Fibroblast of the conjunctiva (primary cell): ENCODE measurements around the gene CCDC159.
"Not testable (repeated sequence)": the region's sequence is repeated elsewhere in the genome, so short reads cannot be mapped to it uniquely, and the experiment has no call there.

Experiments used
- DNase-seq: peaks from one replicate; pipeline ENCODE4 v3.0.0-alpha.2; 2010; ENCODE audit warnings: low read depth

CCDC159 gene

DNA sequence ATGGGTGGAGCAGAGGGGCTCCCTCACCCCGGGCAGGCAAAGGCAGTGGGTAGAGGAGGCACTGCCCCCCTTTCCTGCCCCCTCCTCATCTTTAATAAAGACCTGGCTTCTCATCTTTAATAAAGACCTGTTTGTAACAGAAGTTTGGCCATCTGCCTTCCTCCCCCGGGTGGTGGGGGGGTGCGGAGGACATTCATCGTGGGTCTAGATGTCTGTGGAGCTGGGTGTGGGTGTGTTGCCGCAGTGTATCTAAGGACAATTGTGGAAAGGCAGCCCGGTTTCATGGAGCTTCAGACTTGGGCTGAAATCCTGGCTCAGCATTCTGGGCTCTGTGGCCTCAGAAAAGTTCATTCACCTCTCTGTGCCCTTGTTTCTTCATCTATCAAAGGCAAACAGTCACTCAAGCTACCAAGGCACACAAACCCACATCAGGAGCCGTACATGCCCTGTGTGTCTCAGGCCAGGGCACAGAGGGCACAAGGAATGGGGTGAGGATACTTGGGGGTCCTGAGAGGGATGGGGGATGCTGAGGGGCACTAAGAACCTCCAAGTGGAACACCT lies 19.3 kb downstream of the CCDC159 start:
- no peak for DNase-seq

DNA sequence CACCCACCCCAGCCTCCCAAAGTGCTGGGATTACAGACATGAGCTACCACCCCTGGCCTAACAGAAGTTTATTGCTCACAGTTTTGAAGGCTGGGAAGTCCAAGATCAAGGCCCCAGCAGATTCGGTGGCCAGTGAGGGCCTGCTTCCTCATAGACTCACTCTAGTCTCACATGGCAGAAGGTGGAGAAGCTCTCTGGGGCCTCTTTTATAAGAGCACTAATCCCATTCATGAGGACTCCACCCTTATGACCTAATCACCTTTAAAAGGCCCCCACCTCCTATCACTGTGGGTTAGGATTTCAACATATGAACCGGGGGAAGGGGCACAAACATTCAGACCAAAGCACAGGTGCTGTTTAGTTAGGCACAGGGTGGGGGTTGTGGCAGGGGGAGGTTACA lies 21.2 kb downstream of the CCDC159 start:
- DNase-seq = no peak

DNA sequence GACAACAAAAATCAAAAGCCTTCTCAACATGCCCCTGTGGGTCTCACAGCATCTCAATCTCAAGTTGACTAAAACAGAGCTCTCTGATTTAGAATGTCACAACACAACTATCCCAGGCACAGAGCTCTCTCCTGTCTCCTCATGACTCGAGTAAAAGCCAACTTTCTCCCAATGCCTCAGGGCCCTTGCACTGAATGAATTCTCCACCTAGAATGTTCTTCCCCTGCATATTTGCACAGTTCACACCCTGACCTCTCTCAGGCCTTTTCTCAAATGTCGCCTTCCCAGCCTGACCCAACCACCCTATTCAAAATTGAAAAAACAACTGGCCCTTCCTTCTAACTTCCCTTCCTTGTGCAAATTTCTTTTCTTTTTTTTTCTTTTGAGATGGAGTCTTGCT lies 24.4 kb downstream of the CCDC159 start:
- DNase-seq = no peak

DNA sequence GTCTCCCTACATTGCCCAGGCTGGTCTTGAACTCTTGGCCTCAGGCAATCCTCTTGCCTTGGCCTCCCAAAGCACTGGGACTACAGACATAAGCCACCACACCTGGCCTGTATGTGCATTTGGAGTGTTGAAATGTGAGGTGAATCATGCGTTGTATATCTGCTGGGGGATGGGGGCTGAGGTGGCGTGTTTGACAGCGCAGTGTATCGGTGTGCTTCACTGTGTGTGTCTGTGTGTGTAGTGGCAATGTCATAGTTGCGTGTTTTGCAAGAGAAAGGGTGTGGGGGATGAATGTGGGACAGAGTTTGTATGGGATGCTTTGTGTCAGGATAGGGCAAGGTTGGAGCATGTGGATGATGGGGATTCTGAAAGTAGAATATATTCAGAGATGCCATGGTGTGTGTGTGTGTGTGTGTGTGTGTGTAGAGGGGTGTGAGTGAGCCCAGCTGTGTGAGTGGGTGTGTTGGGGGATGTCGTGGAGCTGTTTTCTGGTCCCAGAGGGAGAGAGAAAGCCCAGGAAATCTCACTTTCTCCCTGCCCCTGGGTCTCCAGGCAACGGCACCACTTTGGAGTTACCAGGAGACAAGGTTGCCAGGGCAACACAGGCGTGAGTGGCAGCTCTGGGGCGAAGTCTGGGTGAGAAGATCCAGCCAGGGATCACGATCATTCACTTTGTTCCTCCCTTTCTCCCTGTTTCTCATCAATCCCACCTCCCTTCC lies 27.0 kb downstream of the CCDC159 start:
- no peak for DNase-seq

DNA sequence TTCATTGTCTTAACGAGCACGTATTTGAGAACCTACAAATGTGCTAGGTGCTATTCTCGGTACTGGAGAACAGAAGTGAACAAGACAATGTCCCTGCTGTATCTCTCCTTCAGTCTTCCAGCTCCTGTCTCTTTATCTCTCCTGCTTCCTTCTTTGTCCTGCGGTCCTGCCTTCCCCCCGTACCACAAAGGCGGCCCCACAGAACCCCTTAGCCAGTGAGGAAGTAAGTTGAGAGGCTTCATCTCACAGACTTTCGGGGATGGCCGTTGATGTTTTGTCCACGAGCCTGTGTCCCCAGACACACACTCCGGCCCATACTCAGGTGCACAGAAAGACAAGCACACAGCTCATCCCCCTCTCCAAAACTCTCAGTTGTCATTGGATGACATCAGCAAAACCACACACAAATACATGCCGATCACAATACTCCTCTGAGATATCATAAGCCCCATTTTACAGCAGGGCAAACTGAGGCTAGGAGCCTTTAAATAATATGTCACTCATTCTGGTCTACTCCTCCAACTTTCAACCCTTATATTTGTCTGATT lies 27.6 kb downstream of the CCDC159 start:
- DNase-seq = no peak

DNA sequence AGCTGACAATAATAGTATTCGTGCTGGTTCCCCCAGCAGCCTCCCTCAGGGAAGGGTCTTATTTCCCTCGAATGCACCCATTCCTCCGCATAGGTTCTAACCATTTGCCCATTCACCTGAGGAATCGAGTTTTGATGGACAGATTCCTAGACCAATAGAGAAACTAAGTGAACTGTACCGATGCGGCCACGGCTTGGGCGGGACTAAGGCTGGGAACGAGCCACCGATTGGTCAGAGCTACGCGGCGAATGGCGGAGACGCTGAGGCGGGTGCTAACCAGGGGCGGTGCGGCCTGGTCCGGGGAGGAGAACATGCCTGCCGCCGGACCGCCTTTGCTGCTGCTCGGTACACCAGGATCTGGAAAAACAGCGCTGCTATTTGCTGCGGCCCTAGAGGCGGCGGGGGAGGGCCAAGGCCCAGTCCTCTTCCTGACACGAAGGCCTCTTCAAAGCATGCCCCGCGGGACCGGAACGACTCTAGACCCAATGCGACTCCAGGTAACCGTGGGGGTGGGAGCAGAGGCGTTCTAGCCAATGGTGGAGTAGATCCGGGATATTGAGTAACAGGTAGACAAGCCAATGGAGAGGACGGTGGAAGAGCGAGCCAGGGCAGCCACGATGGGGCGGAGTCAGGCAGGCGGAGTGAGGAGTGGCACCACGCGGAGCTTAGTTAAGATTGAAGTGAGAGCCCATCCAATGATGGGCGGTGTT lies 28.3 kb downstream of the CCDC159 start, which contains the start of gene SWSAP1:
TSS of gene SWSAP1 (plus strand) at position 234 of the 710 bp plus-strand sequence. CDS start at position 249, 15 bp downstream.
- DNase-seq = peak; percentile 99

DNA sequence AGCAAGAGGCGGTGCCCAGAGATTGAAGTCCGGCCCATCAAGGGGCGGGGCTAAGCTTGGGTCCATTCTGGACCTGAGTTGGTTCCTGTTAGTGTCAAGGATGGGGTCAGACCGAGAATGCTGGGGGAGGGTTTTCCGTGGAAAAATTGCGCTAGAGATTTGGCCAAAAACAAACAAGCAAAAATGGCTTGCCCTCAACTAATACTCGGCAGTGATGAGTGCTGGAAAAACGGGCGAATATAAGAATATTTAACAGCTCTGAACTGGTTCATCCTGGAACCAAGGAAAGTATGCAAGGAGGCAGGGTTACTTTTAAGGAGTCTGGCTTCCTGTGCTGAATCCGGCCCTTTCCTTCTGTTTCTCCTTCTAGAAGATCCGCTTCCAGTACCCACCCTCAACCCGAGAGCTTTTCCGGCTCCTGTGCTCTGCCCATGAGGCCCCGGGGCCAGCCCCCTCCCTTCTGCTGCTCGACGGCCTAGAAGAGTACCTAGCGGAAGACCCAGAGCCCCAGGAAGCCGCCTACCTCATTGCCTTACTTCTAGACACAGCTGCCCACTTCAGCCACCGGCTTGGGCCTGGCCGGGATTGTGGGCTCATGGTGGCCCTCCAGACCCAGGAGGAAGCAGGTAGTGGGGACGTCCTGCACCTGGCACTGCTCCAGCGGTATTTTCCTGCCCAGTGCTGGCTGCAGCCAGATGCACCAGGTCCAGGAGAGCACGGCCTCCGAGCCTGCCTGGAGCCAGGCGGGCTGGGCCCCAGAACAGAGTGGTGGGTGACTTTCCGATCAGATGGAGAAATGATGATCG lies 29.0 kb downstream of the CCDC159 start:
- DNase-seq = no peak

DNA sequence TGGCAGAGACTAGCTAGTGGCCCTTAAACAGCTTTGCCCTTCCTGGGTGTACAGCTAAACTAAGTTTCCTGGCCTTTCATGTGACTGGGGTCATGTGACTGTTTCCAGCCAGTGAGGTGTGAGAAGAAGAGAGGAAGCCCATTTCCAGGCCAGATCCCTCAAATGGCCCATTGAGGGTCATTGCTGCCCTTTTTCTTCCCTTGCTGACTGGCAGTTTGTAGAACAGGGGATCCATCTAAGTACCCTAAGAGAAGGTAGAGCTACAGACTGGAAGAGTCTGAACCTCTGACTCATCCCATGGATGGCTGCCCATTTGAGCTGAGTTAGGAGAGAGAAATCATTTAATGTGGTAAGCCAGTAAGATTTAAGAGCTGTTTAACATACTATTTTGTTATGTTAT lies 30.9 kb downstream of the CCDC159 start:
- DNase-seq = peak; percentile 84

DNA sequence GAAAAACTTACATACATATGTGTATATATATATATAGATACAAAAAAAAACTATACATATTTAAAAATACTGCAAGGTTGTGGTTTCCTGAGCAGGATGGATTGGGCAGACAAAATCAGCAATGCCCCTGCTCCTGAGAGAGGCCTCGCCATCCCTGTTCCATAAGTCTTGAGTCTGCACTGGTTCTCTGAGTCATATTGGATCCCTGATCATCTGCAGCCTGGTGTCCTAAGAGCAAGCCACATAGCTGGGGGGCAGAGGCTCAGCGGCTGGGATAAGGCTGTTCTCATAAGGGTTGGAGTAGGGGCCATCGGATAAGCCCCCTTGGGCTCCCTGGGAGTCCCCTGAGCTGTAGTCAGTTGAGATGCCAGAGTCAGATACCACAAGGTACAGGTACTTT lies 31.4 kb downstream of the CCDC159 start:
- no peak for DNase-seq

DNA sequence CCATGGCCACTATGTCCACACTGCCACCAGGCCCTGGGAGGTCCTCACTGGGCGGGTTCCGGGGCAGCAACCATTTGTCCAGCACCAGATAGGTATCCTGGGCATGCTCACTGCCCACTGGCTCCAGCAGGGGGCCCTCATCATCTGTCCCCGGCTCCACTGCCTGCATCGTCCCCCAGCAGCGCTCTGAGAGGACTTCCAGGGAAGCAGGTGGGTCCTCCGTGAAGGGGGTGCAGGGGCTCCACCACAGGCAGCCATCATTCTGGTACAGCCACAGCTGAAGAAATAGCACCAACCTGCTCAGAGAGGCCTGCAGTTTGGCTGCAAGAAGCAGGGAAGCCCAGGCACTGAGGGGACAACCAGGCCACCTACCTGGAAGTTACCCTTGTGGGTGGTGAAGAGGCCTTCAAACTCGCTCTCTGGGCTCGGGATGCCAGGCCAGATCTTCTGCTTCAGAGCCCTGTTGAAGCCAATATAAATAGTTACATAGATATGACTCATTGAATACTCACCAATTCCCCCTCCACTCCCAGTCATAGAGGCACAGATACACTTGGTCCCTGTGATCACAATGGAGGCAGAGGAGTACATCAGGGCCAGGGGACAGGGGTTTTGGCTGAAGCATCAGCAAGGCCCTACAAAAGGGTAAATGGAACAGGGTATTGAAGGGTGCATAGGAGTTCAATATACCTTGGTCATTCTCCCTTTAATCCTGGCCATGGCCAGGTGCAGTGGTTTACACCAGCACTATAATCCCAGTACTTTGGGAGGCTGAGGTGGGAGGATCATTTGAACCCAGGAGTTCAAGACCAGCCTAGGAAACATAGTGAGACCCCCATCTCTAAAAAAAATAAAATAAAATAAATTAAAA lies 32.2 kb downstream of the CCDC159 start:
- DNase-seq = peak; percentile 57

DNA sequence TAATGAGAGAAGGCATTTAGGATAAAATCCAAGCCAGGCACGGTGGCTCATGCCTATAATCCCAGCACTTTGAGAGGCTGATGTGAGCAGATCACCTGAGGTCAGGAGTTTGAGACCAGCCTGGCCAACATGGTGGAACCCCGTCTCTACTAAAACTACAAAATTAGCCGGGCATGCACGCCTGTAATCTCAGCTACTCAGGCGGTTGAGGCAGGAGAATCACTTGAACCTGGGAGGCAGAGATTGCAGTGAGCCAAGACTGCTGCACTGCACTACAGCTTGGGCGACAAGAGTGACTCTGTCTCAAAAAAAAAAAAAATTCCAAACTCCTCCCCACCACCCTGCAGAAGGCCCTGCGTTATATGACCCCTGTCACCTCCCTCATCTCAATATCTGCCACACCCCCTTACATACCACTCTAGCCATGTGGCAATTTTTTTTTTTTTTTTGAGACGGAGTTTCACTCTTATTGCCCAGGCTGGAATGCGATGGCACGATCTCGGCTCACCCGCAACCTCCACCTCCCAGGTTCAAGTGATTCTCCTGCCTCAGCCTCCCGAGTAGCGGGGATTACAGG lies 33.0 kb downstream of the CCDC159 start:
- DNase-seq = not testable (repeated sequence)

DNA sequence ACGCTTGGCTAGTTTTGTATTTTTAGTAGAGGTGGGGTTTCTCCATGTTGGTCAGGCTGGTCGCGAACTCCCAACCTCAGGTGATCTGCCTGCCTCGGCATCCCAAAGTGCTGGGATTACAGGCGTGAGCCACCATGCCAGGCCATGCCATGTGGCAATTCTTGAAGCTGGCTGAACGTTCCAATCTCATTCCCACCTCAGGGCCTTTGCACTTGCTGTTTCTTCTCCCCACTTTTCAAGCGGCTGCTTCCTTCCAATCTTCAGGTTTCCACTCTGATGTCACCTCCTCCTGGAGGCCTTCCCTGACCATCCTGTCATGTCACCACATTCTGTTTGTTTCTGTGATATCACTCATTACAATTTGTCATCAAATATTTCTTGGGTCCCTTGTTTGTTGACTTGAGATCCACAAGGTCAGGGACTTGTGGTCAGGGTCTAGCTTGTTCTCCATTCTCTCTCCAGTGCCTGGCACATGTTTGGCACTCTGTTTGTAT lies 33.6 kb downstream of the CCDC159 start:
- no peak for DNase-seq

DNA sequence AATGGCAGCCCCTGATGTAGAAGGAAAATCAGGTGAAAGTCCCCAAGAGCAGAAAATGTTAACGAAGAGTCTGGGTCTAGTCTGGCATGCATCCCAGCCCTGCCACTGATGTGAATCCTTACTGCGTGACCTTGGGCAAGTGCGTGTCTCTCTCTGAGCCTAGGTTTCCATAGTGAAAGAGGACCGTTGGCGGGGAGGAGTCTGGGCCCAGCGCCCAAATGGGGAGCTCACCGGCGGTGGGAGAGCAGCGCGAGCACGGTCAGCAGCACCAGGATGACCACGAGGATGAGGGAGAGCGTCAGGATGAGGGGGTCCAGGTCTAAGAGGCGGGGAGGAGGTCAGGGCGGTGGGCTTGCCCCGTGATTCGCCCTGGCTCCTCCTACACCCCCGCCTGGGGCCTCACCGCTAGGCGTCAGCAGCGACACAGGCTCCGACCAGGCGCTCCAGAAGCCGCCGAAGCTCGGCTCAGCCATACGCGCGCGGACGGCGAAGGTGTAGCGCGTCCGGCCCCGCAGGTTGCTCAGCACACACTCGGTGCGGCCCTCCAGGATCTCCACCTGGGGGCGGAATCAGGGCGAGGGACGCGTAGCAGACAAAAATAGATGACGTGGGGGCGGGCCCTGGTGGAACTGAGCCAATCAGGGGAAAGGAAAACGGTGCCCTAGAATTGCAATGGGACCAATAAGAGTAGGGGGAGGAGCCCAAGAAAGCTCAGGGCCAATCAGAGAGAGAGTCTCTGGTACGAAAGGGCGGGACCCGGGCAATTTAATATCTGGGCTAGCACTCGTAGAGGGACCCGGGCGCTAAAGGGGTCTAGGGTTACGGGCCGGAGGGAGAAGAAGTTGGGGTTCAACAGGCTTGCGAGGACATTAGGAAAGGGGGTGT lies 34.6 kb downstream of the CCDC159 start:
- DNase-seq = peak; percentile 90

DNA sequence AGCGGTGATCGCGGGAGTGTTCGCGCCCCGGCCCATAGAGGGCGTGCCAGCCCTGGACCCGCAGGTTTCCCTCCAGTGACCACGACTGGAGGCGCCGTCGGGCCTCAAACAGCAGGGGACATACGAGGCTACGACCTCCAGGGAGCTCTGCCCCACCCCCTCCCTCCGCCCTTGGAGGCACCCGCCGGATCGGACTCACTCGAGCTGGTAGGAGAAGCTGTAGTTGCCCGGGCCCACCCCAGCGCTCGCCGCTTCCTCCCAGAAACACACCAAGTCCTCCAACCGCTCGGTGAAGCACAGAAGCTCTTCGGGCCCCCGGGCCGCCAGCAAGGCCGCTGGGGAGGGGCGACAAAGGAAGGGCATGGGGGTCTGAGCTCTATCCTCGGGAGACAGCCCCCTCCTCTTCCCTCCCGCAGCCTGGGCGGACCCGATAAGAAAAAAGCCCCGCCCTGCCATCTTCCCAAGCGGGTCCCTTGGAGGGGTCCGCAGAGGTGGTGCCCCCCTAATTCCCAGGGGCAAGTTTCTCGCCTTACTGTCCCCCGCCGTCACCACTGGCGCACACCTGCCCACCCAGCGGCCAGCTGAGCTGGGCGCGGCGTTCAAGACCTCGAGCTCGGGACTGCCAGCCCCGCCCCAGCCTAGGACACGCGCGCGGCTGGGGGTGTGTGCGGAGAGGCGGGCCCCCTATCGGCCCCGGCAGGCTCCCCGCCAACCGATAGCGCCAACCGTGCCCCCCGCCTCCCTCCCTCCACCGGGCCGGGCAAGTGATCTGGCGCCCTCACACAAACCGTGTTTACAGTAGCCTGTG lies 36.8 kb downstream of the CCDC159 start:
- DNase-seq = no peak

DNA sequence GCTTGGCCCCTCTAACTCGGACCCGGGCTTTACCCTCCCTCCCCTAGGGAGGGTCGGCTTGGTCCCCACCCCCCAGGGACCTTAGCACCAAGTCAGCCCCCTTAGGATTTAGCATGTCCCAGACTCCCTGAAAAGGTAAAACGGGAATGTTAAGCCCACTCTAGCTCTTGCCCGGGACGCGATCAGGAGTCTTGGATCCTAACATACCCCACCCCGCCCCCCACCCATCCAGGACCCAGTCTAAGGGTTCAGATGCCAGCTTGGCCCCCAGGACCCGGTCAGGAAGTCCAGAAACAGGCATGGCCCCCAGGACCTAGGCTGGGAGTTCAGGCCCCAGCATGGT lies 37.4 kb downstream of the CCDC159 start:
- DNase-seq = no peak

DNA sequence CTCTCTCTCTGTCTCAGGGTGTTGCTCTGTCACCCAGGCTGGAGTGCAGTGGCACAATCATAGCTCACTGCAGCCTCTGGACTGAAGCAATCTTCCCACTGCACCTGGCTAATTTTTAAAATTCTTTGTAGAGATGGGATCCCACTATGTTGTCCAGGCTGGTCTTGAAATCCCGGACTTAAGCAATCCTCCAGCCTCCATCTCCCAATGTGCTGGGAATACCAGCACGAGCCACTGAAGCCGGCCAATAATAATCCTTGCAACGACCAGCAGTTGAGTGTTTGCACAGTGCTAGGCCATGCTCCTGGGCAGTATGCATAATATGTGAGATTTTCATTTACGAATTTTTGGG lies 38.4 kb downstream of the CCDC159 start:
- no peak for DNase-seq

DNA sequence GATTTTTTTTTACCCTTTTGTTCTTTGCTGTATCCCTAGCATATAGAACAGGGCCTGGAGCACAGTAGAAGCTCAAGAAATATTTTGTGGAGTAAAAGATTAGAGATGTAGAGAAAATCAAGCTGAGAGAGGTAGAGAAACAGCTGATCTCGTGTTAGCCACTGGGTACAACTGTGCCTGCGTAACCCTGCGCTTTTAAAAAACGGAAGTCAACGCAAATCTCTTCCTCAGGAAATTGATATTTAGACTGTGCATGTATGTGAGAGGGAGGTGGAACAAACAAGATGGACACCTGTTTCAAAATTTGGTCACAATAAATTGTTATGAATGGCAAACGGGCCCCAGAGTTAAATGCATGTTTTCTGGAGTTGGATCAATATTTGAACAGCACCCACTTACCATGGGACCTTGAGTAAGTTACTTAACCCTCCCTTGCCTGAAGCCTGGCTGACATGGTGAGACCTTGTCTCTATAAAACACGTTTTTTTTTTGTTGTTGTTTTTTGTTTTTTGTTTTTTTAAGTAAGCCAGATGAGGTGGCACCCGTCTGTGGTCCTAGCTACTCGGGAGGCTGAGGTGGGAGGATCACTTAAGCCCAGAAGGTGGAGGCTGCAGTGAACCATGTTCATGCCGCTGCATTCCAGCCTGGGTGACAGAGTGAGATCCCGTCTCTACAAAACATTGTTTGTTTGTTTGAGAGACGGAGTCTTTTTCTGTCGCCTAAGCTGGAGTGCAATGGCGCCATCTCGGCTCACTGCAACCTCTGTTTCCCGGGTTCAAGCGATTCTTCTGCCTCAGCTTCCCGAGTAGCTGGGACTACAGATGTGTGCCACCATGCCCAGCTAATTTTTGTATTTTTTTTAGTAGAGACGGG lies 41.1 kb downstream of the CCDC159 start:
- DNase-seq = no peak

DNA sequence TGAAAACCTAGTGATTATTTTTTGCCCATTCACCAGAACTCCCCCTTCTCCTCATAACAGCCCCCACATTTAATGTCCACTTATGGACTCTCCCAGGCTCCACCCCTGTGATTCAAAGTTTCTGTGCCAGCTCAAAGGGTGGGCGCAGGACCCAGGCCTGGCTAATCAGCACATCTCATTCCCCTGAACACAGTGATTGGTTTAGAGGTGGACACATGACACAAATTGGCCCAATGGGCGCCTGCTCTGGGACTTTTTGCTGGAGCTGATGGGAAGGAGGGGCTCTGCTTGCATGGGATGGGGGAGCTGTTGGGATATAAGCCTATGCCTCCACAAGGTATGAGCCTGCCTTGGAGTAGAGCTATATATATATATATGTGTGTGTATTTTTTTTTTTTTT lies 44.0 kb downstream of the CCDC159 start:
- no peak for DNase-seq
